ENCODE data around the gene PHIP. TPM values are rescaled to one million over a fixed set of nuclear protein-coding genes. Genes with fewer than 3 reads are reported as not detected.

PHIP gene
- total RNA-seq, 1 experiment from 2014 or later = 53.6 TPM

GRCh38 chr6:78993955-78994354 lies 84.1 kb downstream of the PHIP start:
- H3K36me3 Mint-ChIP-seq (ENCODE audit: insufficient read depth in 1 of 3, low read depth in 3 of 3) = peaks cover 60 to 92% (median 89%) of the 10 kb centered on the region in 3 experiments

More at GRCh38 chr6:78993955-78994354, 84.1 kb downstream of the PHIP start:
- Histone ChIP-seq H4K91ac (ENCODE audit: insufficient read length, low read depth, low read length) (no peak overlapping the region), H2BK5ac (ENCODE audit: insufficient read length, low read length) (no peak overlapping the region), H3K18ac (ENCODE audit: insufficient read length, low read depth, low read length) (no peak overlapping the region), H2BK120ac (ENCODE audit: low read depth, low read length, poor library complexity, severe bottlenecking) (no peak overlapping the region), H3K79me2 (ENCODE audit: insufficient read depth, low read length) (no peaks in the 10 kb centered on the region), H4K5ac (ENCODE audit: insufficient read length, low read depth, low read length) (no peak overlapping the region), H4K8ac (replicated peaks; ENCODE audit: insufficient read length, low read depth, low read length) (no peak overlapping the region), H3K4ac (ENCODE audit: low read depth, low read length) (no peak overlapping the region), H3T11ph (ENCODE audit: low read length) (no peak overlapping the region), H3K79me1 (ENCODE audit: insufficient read depth, low read depth, low read length, poor library complexity, severe bottlenecking) (no peaks in the 10 kb centered on the region), H2BK12ac (ENCODE audit: insufficient read length, low read depth, low read length) (no peak overlapping the region), H2BK15ac (ENCODE audit: low read depth, low read length) (no peak overlapping the region), H3K27ac (ENCODE audit: insufficient read length, low read depth, low read length) (no peak overlapping the region), H3K4me2 (ENCODE audit: insufficient read depth, insufficient read length, low read length) (no peak overlapping the region), H3K9ac (ENCODE audit: extremely low read depth, insufficient read length, low read length) (no peak overlapping the region), H3K27me3 (ENCODE audit: insufficient read depth, low read length) (no peaks in the 10 kb centered on the region), H2AFZ (ENCODE audit: low read length) (no peak overlapping the region), H3K56ac (ENCODE audit: insufficient read length, low read depth, low read length) (no peak overlapping the region), H2AK5ac (ENCODE audit: insufficient read length, low read length) (no peak overlapping the region), H3K9me3 (ENCODE audit: control insufficient read depth, low read depth, low read length) (no peaks in the 10 kb centered on the region), H3K4me1 (ENCODE audit: insufficient read depth, low read length) (no peaks in the 10 kb centered on the region), H3K23ac (ENCODE audit: insufficient read length, low read depth, low read length) (no peak overlapping the region), H2BK20ac (ENCODE audit: low read depth, low read length, poor library complexity, severe bottlenecking) (no peak overlapping the region), H3K14ac (ENCODE audit: insufficient read depth, low read length) (no peak overlapping the region), H4K20me1 (ENCODE audit: control insufficient read depth, insufficient read depth, insufficient read length) (no peaks in the 10 kb centered on the region), H3K23me2 (ENCODE audit: insufficient read length, low read depth, low read length, poor library complexity, severe bottlenecking) (no peaks in the 10 kb centered on the region)
- H3K4me1 Mint-ChIP-seq = no peaks in the 10 kb centered on the region
- H3K27ac Mint-ChIP-seq = no peak overlapping the region
- no peak for TF ChIP-seq CTCF (conservative IDR thresholded peaks at IDR 0.05)
- peaks cover 3 to 4% of the 10 kb centered on the region in 2 experiments; a peak in 3 of 5 replicates for H3K9me3 Mint-ChIP-seq
- whole genome bisulfite sequencing (ENCODE audit: extremely low coverage, insufficient read length, low lambda C conversion rate) = no CpG with 5 or more reads among the region's 5 CpGs
- H3K27me3 Mint-ChIP-seq (ENCODE audit: low read depth) = no peaks in the 10 kb centered on the region
- no peak for DNase-seq
- H3K4me3 Mint-ChIP-seq = no peak overlapping the region

Data from H9 (cell line).